ENCODE measurements around the gene TMEM129.
"Not testable (repeated sequence)": the region's sequence is repeated elsewhere in the genome, so short reads cannot be mapped to it uniquely, and the experiment has no call there.

Gene TMEM129

GRCh38 chr4:1717129-1718094, 3.7 kb downstream of the TMEM129 start:
- no peak for DNase-seq

DNA sequence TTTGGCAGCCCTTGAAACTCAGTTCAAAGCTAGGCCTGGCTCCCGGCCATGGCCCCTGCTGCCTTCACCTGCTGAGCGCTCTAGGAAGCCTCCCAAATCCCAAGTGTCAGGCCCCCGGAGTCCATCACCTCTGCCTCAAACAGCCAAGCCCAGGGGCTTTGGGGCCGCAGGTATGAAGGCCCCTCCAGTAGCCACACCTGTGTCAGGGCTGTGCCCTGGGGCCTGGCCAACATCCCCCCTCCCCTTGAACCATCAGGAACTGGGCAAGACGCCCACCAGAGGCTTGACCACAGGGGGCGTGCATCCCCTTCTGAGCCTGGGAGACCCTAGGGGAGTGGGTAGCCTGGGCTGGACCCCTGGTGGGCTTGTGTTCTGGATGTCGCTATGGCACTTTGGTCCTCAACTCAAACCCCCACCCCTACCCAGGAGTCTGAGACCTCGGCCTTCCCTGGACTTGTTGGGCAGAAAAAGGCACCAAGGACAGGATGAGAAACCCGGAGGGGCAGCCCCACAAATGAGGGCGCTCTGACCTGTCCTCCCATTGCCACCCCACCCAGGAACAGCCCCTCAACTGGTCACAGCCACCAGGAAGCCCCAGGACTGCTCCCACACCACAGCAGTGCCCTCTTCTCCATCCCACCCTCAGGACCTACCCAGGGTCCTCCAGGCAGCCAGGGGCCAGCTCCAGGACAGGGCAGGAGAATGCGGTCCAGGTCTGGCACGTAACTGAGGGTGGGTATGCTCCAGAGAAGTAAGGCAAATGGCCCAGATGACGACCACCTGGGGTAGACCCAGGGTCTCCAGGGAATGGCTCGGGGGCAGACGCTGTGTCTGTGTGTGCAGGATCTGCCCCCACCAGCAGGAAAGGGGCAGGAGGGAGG, 4.8 kb downstream of the TMEM129 start:
- DNase-seq, result no peak

DNA sequence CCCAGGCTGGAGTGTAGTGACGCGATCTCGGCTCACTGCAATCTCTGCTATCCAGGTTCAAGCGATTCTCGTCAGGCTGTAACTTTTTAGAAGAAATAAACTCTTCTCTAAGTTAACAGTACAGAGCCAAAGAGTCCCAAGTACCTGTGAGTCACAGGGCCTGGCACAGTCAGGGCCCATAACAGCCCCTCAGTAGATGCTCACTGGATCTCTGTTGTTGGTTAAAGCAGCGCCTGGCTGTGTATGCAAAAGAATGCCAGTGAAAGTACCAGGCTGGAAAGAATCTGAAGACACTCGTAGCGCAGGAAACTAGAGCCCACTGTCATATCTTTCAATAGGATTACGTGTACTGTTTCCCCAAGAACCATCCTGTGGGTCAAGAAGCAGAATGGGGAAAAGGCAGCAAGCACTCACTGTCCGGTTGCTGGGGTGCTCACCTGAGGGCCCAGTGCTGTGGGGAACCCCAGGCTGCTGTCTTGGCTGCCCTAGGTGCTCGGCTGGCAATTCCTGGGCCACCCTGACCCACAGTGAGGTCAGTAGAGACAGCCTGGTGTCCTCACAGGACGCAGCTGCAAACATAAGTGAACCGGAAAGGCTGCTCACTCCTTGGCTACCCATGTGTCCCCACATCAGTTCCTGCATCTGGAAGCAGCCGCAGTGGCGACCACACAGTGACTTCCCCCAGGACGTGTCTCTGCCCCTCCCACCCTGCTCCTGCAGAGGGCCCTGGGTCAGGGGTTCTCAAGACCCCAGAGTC, 5.9 kb downstream of the TMEM129 start:
- no peak for DNase-seq

- no peak for DNase-seq
Observed at GRCh38 chr4:1714303-1715001, 6.7 kb downstream of the TMEM129 start.

GRCh38 chr4:1713003-1713851, 7.9 kb downstream of the TMEM129 start:
- peak; percentile 76 for DNase-seq

DNA sequence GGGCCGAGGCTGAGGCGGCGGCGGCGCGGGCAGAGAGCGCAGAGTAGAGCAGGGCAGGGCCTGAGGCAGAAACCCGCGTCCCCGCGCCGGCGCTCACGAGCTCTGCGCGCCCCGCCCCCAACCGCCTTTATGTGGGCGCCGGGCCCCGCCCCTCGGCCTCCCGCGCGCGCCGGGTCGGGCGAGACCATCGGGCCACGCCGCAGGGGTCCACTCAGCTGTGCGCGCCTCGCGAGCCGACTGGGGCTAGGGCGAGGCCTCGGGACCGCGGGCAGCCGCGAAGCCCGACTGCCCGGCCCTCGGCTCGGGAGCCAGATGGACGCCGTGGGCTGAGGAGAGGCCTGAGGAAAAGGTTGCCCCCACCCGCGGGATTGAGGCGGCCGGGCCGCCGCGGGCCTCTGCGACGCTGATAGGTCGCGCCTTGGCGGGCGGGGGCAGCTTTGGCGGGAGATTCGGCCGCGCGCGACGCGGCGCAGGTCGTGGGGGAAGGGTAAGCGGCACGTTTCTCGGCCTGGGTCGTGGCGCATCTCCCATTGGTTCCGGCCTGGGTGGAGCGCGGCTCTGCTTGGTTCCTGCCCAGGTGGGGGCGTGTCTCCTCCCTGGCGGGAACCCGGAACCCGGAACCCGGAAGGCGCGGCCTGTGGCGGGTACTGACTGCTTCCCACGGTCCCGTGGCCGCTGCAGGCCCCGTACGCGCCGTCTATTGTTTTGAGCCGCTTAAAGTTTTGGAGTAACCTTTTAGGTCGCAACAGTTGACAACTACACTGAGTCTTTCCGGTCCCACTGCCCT, 8.7 kb downstream of the TMEM129 start, which contains the start of gene SLBP:
Gene SLBP, minus strand, starts transcription at position 104 of the 787 bp plus-strand sequence. CDS start 131 bp downstream, outside the sequence.
- DNase-seq, result peak; percentile 96

DNA sequence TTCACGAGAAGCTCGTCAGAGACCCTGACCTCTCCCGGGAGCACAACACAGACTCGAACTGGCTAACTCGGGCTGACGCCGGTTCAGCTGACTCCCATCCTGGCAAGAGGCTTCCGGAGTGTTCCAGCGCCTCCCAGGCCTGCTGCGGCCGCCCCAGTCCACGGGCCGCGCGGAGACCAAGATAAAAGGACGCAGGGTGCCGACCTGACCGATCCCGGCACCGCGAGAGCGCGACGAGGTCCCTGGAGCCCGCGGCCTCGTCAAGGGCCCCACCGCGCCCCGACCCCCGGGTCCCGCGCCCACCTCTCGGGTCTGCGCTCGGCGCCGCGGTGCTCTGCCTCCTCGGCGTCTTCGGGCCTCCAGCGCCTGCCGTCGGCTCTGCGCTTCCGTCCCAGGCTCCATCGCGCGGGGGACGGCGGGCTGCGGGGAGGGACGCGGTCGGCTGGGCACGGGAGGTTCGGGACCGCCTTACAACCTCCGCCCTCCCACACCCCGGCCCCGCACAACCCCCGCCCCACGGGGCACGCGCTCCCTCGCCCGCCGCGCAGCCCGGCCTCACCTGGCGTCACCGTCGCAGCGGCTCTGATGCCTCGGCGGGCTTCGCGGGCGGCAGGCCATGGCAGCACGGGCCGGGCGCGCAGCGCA, 9.4 kb downstream of the TMEM129 start:
- DNase-seq, result no peak

DNA sequence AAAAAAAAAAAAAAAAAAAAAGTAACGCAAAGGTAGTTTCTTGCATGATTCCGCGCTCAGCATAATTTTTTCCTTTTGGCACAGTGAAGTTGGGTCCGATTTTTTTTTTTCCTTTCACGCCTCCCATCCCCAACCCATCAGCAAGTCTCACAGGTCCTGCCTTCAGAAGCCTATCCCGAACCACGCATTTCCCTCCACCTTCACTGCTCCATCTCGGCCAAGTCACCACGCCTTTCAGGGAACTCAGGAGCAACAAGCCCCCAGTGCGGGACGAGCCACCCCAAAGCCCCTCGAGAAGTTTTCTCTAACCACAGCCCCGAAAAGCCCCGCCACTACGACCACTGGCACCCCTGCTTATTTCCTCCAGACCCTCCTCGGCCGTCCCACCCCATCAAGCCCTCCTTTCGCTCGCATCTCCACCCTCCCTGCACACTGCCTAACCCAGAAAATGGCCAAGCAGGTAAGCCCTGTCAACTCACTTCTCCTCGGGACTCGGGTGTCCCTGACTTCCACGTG, 10.0 kb downstream of the TMEM129 start:
- DNase-seq, result no peak

GRCh38 chr4:1708581-1708980, 12.5 kb downstream of the TMEM129 start:
- DNase-seq, result no peak

GRCh38 chr4:1706358-1706757, 14.8 kb downstream of the TMEM129 start:
- no peak for DNase-seq

GRCh38 chr4:1705732-1706131, 15.4 kb downstream of the TMEM129 start:
- DNase-seq, result no peak

GRCh38 chr4:1703867-1704266, 17.3 kb downstream of the TMEM129 start:
- DNase-seq, result no peak

GRCh38 chr4:1701671-1702070, 19.5 kb downstream of the TMEM129 start:
- not testable (repeated sequence) for DNase-seq

DNA sequence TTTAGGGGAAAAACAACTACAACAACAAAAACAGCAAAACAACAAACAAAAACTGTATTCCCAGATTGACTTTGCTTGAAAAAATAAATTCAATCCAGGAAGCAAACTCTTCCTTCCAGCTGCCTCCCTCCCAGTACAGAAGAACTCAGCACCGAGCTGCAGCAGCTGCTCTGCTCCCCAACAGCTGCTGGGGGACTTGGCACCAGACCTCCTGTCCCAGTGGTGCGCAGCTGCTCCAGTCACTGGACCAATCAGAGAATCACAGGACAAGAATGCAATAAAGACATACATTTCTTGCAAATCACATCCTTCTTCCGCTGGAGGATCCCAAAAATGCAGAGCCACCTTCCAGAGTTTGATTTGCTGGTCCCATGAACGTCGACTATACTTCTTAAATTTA, 25.2 kb downstream of the TMEM129 start:
- no peak for DNase-seq

DNA sequence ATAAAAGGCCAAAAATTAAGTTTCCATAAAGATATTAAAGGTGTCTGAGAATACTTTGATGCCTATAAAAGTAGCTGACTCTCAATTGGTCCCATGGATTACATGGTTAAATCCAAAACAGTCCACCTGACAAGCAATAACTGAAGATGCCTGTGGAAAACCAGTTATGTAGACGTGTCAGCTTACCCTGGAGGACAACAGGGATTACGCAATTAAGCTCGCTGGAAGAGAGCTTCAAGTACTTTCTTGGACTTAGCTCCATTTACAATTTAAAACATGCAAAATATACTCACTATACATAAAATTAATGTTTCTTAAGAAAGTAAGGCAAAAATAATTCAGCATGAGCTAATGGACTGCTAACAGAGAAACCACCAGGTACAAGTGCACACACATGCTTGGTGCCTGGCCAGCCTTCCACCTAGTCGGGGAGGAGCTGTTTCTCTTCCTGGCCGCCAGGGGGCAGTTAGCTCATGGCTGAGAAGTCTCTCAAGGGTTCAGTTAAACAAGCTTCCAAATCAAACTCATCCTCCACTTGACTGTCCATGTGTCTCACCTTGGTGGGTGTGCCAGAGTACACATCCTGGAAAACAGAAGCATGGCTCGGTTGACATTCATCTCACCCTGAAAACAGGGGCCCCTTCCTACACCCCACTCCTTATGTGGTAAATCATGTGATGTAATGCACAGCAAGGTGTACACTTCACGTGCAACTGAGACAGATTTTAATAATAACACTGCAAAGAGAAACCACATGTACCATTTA, 27.8 kb downstream of the TMEM129 start:
- DNase-seq, result peak; percentile 57

- no peak for DNase-seq
Observed at GRCh38 chr4:1691737-1692373, 29.3 kb downstream of the TMEM129 start.

DNA sequence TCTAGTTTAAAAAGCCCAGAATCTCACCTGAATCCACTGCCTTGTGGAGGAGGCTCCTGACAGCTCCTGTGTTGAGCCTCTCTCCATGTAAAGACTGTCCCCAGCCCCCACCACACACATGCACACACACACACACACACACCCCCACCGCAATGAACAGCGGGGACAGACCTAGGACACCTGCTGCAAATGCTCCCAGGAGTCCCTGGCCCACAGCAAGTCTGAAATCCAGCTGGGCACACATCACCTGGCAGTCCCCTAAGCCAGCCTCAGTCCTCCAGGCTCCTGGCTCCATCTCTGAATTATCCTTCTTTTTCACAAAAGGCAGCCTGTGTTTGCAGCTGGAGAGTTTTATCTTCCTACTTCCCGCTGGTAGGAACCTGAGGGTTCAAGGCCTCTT, 30.4 kb downstream of the TMEM129 start:
- no peak for DNase-seq

DNA sequence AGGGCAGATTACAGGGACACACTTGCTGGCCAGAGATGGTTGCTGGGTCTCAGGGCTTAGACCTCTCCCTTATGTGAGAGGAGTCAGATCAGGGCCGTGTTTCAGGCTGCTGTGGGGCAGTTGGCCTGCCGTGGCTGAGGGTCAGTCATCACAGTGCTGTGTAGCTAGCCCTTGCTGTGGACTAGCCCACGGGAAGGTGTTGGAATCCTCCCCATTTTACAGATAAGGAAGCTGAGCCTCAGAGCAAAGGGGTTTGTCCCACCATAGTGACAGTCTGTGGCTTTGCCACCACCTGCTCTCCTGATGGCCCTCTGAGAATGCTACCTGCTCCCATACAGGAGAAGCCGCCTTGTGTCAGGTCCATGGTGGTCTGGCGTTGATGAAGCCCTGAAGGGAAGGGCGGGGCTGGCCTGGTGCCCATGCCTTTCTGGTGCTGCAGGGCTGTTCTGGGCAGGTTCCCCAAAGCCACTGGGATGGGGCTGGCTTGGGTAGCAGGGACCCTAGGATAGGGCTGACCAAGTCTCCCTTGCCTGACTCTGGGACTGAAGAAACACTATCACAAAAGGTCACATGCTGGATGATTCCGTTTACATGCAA, 34.6 kb downstream of the TMEM129 start:
- DNase-seq, result no peak

All from NCI-H774 (cell line).